CD4-positive, alpha-beta T cell treated with Interleukin-2 at 100 ng/mL for 4 hours (primary cell): ENCODE data around the gene ARHGAP42.
"Not testable (repeated sequence)": the region's sequence is repeated elsewhere in the genome, so short reads cannot be mapped to it uniquely, and the experiment has no call there.

ENCODE experiments used
- DNase-seq: peaks from one replicate; pipeline ENCODE4 v3.0.0-alpha.2; 2020; ENCODE audit warnings: low spot score

ARHGAP42 gene

GRCh38 chr11:100965346-100965745, 278.3 kb downstream of the ARHGAP42 start:
- no peak for DNase-seq

GRCh38 chr11:100966366-100966765, 279.3 kb downstream of the ARHGAP42 start:
- DNase-seq = no peak

- no peak for DNase-seq
These were observed 281.9 kb downstream of the ARHGAP42 start for GRCh38 chr11:100969008-100969407.

- no peak for DNase-seq
These were observed 283.4 kb downstream of the ARHGAP42 start for GRCh38 chr11:100970283-100971164.

GRCh38 chr11:100972046-100972445, 285.0 kb downstream of the ARHGAP42 start:
- no peak for DNase-seq

- DNase-seq = no peak
These were observed 291.4 kb downstream of the ARHGAP42 start for GRCh38 chr11:100978442-100978841.

GRCh38 chr11:100978939-100979338, 291.9 kb downstream of the ARHGAP42 start:
- no peak for DNase-seq

- DNase-seq = no peak
These were observed 293.1 kb downstream of the ARHGAP42 start for GRCh38 chr11:100980156-100980555.

- no peak for DNase-seq
These were observed 294.2 kb downstream of the ARHGAP42 start for GRCh38 chr11:100981196-100981824.

GRCh38 chr11:100984668-100985067, 297.6 kb downstream of the ARHGAP42 start:
- no peak for DNase-seq

GRCh38 chr11:100990931-100991330, 303.8 kb downstream of the ARHGAP42 start:
- no peak for DNase-seq

GRCh38 chr11:100991541-100991940, 304.5 kb downstream of the ARHGAP42 start:
- DNase-seq = no peak

- DNase-seq = no peak
These were observed 307.9 kb downstream of the ARHGAP42 start for GRCh38 chr11:100994966-100995365.

GRCh38 chr11:100999756-101000155, 312.7 kb downstream of the ARHGAP42 start:
- DNase-seq = no peak

GRCh38 chr11:101003468-101003867, 316.4 kb downstream of the ARHGAP42 start:
- no peak for DNase-seq

GRCh38 chr11:101008961-101009689, 322.0 kb downstream of the ARHGAP42 start:
- DNase-seq = no peak

- no peak for DNase-seq
These were observed 322.6 kb downstream of the ARHGAP42 start for GRCh38 chr11:101009690-101010055.

GRCh38 chr11:101010899-101011298, 323.8 kb downstream of the ARHGAP42 start:
- DNase-seq = no peak

- DNase-seq = no peak
These were observed 324.8 kb downstream of the ARHGAP42 start for GRCh38 chr11:101011881-101012280.

- not testable (repeated sequence) for DNase-seq
These were observed 326.6 kb downstream of the ARHGAP42 start for GRCh38 chr11:101013702-101014101.

GRCh38 chr11:101014600-101015285, 327.7 kb downstream of the ARHGAP42 start:
- no peak for DNase-seq

GRCh38 chr11:101019870-101020269, 332.8 kb downstream of the ARHGAP42 start:
- DNase-seq = no peak
